HepG2 (cell line): ENCODE data around the gene SLC45A3. TPM values are rescaled to one million over a fixed set of nuclear protein-coding genes. Genes with fewer than 3 reads are reported as not detected.
A peak's percentile ranks its signal among the peaks of the same experiment; 100 is the strongest.

Experiments
- ATAC-seq: fragments of 200-7000 bp; cut with Tn5 transposase; 3 replicates; pipeline ENCODE4 v1.9.1; 2020; ENCODE audit warnings: mild to moderate bottlenecking, moderate library complexity
- BruUV-seq: library from RNA; stranded (reverse); fragments of 400-500 nt; replicated peaks from 2 replicates; lab custom pipeline; 2021; lab: Mats Ljungman, UMichigan
- CTCF ChIA-PET: fragments of 300-600 bp; formaldehyde crosslinking; extraction: SDS; loops from one replicate; lab custom pipeline; 2021; ENCODE audit warnings: low total read pairs, inconsistent platforms, low intra/inter-chr PET ratio; lab: Yijun Ruan, JAX
- POLR2A ChIA-PET: fragments of 350-600 bp; sonication (Branson Sonifier 250); formaldehyde crosslinking; loops from one replicate; lab custom pipeline; 2020; ENCODE audit warnings: antibody characterized with exemption, inconsistent platforms; lab: Yijun Ruan, JAX
- DNase-seq: peaks from one replicate; pipeline ENCODE4 v3.0.0-alpha.2; 2015; ENCODE audit warnings: low spot score
- FAIRE-seq: peaks from 3 replicates; lab custom pipeline; 2011; peaks lifted over from hg19 to GRCh38; lab: Jason Lieb, UNC
- H2AFZ ChIP-seq: one replicate; pipeline ENCODE4 v1.6.1; 2011; ENCODE audit warnings: low read length, inconsistent platforms
- H3K27ac ChIP-seq: fragments of 300-600 bp; 3 replicates; pipeline ENCODE4 v1.8.0; 2011; ENCODE audit warnings: mixed run types, mild to moderate bottlenecking, mixed read lengths, low read length, inconsistent platforms; ENCODE audit not compliant: insufficient read depth; ENCODE audit errors: extremely low read length
- H3K27me3 ChIP-seq, 2 experiments: fragments of 200-600 bp in 1 of 2; 2 replicates in 1 of 2; 3 replicates in 1 of 2; pipeline versions ENCODE4 v1.6.0 to v1.8.0; 2011; ENCODE audit warnings: low read length in 2 of 2, mild to moderate bottlenecking in 2 of 2, moderate library complexity in 2 of 2, inconsistent platforms in 1 of 2; ENCODE audit not compliant: insufficient read depth in 2 of 2, control insufficient read depth in 1 of 2
- H3K36me3 ChIP-seq, 2 experiments: fragments of 200-600 bp in 1 of 2; replicated peaks in 1 of 2; 2 replicates in 1 of 2; 3 replicates in 1 of 2; pipeline versions ENCODE4 v1.5.1 to v1.8.0; 2011; ENCODE audit warnings: low read length in 2 of 2, inconsistent platforms in 1 of 2; ENCODE audit not compliant: insufficient read depth in 2 of 2, control insufficient read depth in 1 of 2
- H3K4me1 ChIP-seq: 2 replicates; pipeline ENCODE4 v1.5.1; 2012; ENCODE audit warnings: low read length, inconsistent platforms; ENCODE audit not compliant: insufficient read depth
- H3K4me2 ChIP-seq: 2 replicates; pipeline ENCODE4 v1.6.0; 2011; ENCODE audit warnings: low read depth, low read length, inconsistent platforms
- H3K4me3 ChIP-seq, 3 experiments: fragments of 200-600 bp in 1 of 3; sonication (generic), shearing (Covaris generic) in 1 of 3; replicated peaks in 1 of 3; 2 replicates each; pipeline ENCODE4 v1.5.1; 2011 to 2016; ENCODE audit warnings: low read length in 3 of 3, inconsistent platforms in 2 of 3, low read depth in 2 of 3, mild to moderate bottlenecking in 2 of 3, control low read depth in 1 of 3, mixed read lengths in 1 of 3; ENCODE audit not compliant: insufficient read depth in 1 of 3
- H3K79me2 ChIP-seq: one replicate; pipeline ENCODE4 v1.6.1; 2011; ENCODE audit warnings: low read length, inconsistent platforms; ENCODE audit not compliant: insufficient read depth
- H3K9ac ChIP-seq: 2 replicates; pipeline ENCODE4 v1.6.0; 2011; ENCODE audit warnings: mild to moderate bottlenecking, low read depth, low read length, inconsistent platforms; ENCODE audit not compliant: insufficient read depth
- H3K9me3 ChIP-seq: 2 replicates; pipeline ENCODE4 v1.5.1; 2012; ENCODE audit warnings: mild to moderate bottlenecking, low read length
- H4K20me1 ChIP-seq: 2 replicates; pipeline ENCODE4 v1.6.0; 2011; ENCODE audit warnings: inconsistent platforms, mild to moderate bottlenecking, low read length, moderate library complexity; ENCODE audit not compliant: insufficient read depth
- FOSL2 ChIP-seq: sonication (generic); formaldehyde crosslinking; IDR thresholded peaks from 2 replicates; pipeline ENCODE4 v1.4.0; 2020; ENCODE audit warnings: missing genetic modification reagents
- FOXM1 ChIP-seq: sonication (generic); formaldehyde crosslinking; IDR thresholded peaks from 2 replicates; pipeline ENCODE4 v1.5.0; 2020; ENCODE audit warnings: missing genetic modification reagents
- FOXP4 ChIP-seq: sonication (generic); formaldehyde crosslinking; IDR thresholded peaks from 2 replicates; pipeline ENCODE4 v1.4.0; 2020; ENCODE audit warnings: missing genetic modification reagents
- GATAD2A ChIP-seq: IDR thresholded peaks from 2 replicates; pipeline ENCODE4 v1.6.1; 2016
- HDAC1 ChIP-seq: sonication (generic); formaldehyde crosslinking; IDR thresholded peaks from 2 replicates; pipeline ENCODE4 v1.5.1; 2020; ENCODE audit warnings: mild to moderate bottlenecking, missing genetic modification reagents
- MTERF4 ChIP-seq: sonication (generic); formaldehyde crosslinking; IDR thresholded peaks from 2 replicates; pipeline ENCODE4 v1.8.0; 2023; ENCODE audit warnings: mild to moderate bottlenecking, missing genetic modification reagents
- NCOA2 ChIP-seq: sonication (generic); formaldehyde crosslinking; IDR thresholded peaks from 2 replicates; pipeline ENCODE4 v1.8.0; 2022; ENCODE audit warnings: inconsistent platforms
- RARA ChIP-seq: IDR thresholded peaks from 2 replicates; pipeline ENCODE4 v1.6.1; 2016; ENCODE audit warnings: missing genetic modification reagents, missing compliant biosample characterization
- RERE ChIP-seq: IDR thresholded peaks from 2 replicates; pipeline ENCODE4 v1.6.1; 2016; ENCODE audit warnings: low read depth, missing genetic modification reagents, missing compliant biosample characterization
- SIX4 ChIP-seq: sonication (generic); formaldehyde crosslinking; IDR thresholded peaks from 2 replicates; pipeline ENCODE4 v1.4.0; 2020; ENCODE audit warnings: missing genetic modification reagents
- TARDBP ChIP-seq: sonication (generic); formaldehyde crosslinking; IDR thresholded peaks from 2 replicates; pipeline ENCODE4 v1.8.0; 2022; ENCODE audit warnings: mild to moderate bottlenecking, missing genetic modification reagents
- TBX2 ChIP-seq: sonication (generic); formaldehyde crosslinking; IDR thresholded peaks from 2 replicates; pipeline ENCODE4 v1.5.0; 2020; ENCODE audit warnings: missing genetic modification reagents, mild to moderate bottlenecking, borderline replicate concordance
- ZMYM3 ChIP-seq: sonication (generic); formaldehyde crosslinking; IDR thresholded peaks from 2 replicates; pipeline ENCODE4 v1.5.1; 2020; ENCODE audit warnings: mild to moderate bottlenecking, missing genetic modification reagents
- ZNF362 ChIP-seq: sonication (generic); formaldehyde crosslinking; IDR thresholded peaks from 2 replicates; pipeline ENCODE4 v1.4.0; 2020; ENCODE audit warnings: missing genetic modification reagents, mild to moderate bottlenecking, borderline replicate concordance
- ZNF441 ChIP-seq: sonication (generic); formaldehyde crosslinking; IDR thresholded peaks from 2 replicates; pipeline ENCODE4 v1.7.0; 2021; ENCODE audit warnings: missing genetic modification reagents, borderline replicate concordance
- ZNF780A ChIP-seq: sonication (generic); formaldehyde crosslinking; IDR thresholded peaks from 2 replicates; pipeline ENCODE4 v1.8.0; 2022; ENCODE audit warnings: mild to moderate bottlenecking, missing genetic modification reagents, moderate library complexity
- WGBS: methylation state at CpG from one replicate; pipeline ENCODE4 v1.1.6; 2017; ENCODE audit warnings: low lambda C conversion rate; 5-methylcytosine and 5-hydroxymethylcytosine counted together
- in situ Hi-C: cut with HindIII; loops from 2 replicates; pipeline ENCODE4 v1.10.0; 2017; ENCODE audit warnings: low pct_unique_long_range_greater_than_20kb; ENCODE audit not compliant: extremely low pct_ligation_motif_present
- intact Hi-C: fragments of 100-400 bp; cut with micrococcal nuclease; formaldehyde crosslinking; loops from one replicate; pipeline ENCODE4 v1.10.0; 2022; ENCODE audit not compliant: unreplicated experiment
- polyA plus RNA-seq, 8 experiments: library from polyadenylated mRNA; depleted of rRNA in 3 of 8; stranded (reverse) in 7 of 8; unstranded in 1 of 8; fragments of >200 nt; fragmentation: Illumina TruSeq in 4 of 8; extraction: Trizol in 4 of 8; gene quantifications; 2 replicates each; pipeline versions ENCODE4 v1.2.1 to v1.2.3, GENCODE V29; 2011 to 2016; ENCODE audit warnings: low read depth in 4 of 8, missing spikeins in 1 of 8, mixed read lengths in 1 of 8; ENCODE audit not compliant: insufficient read depth in 1 of 8
- total RNA-seq, 5 experiments: library from RNA; depleted of rRNA; stranded (reverse); fragments of >200 nt; fragmentation: Illumina TruSeq; extraction: Trizol; gene quantifications; 2 replicates each; pipeline ENCODE4 v1.2.3, GENCODE V29; 2016; ENCODE audit warnings: low read depth in 1 of 5

SLC45A3 gene
- total and polyA plus RNA-seq, 2 of the 13 experiments (the other 11 are each of a cell fraction or from before 2014, with no cell fraction given): 3.4 to 4.1 TPM

- Histone ChIP-seq H3K4me1 (peaks cover 62% of the 10 kb centered on the region), H3K27ac (peak overlapping the region; percentile 31), H3K36me3 (no peaks in the 10 kb centered on the region), H3K27me3 (no peaks in the 10 kb centered on the region), H3K9ac (no peak overlapping the region), H3K9me3 (no peaks in the 10 kb centered on the region), H4K20me1 (no peaks in the 10 kb centered on the region), H3K79me2 (no peaks in the 10 kb centered on the region), H3K4me2 (peak overlapping the region; percentile 52), H3K4me3 (no peak overlapping the region), H2AFZ (no peak overlapping the region)
- intact Hi-C loops: loop anchor here (1.0 kb wide), 1 partner anchor 108 kb away; no protein-coding TSS in a partner anchor
- in situ Hi-C loops: loop anchor here (5.0 kb wide), 1 partner anchor 36 kb away; no protein-coding TSS in a partner anchor
- BruUV-seq: no TSS peak
- ATAC-seq (peak; percentile 86), FAIRE-seq (peak; percentile 15), DNase-seq (peak; percentile 66)
- ChIA-PET CTCF (no interaction called here), POLR2A (interaction anchor here (1.2 to 1.5 kb wide), 2 partner anchors 12 to 26 kb away, joined by 3 to 5 read pairs; no protein-coding TSS in a partner anchor)
- 0% methylated on average over 1 of the region's 1 CpG for WGBS
- TF ChIP-seq SIX4 (CRISPR knock-in tag) (peak; percentile 97), FOXP4 (CRISPR knock-in tag) (peak; percentile 90), RERE (CRISPR knock-in tag) (peak; percentile 50; the same call in 1 of the 2 replicates), TARDBP (CRISPR knock-in tag) (peak; percentile 20; the same call in 1 of the 2 replicates), ZMYM3 (CRISPR knock-in tag) (0 out of 2 replicates have a peak, but pooled peaks have one; percentile 8), FOXM1 (CRISPR knock-in tag) (no peak), GATAD2A (CRISPR knock-in tag) (peak; percentile 79), ZNF362 (CRISPR knock-in tag) (peak; percentile 85; the same call in 1 of the 2 replicates), MTERF4 (no peak), RARA (peak; percentile 30; the same call in 1 of the 2 replicates), FOSL2 (CRISPR knock-in tag) (0 out of 2 replicates have a peak, but pooled peaks have one; percentile 9), HDAC1 (peak; percentile 42; the same call in 1 of the 2 replicates), TBX2 (CRISPR knock-in tag) (peak; percentile 53; the same call in 1 of the 2 replicates), NCOA2 (CRISPR knock-in tag) (peak; percentile 55; the same call in 1 of the 2 replicates), ZNF780A (no peak), ZNF441 (CRISPR knock-in tag) (peak; percentile 94)
Measured at GRCh38 chr1:205703072-205703471, 22.8 kb upstream of the SLC45A3 start.
